Measurements from ENCODE around the gene KLHL26.
"Not testable (repeated sequence)": the region's sequence is repeated elsewhere in the genome, so short reads cannot be mapped to it uniquely, and the experiment has no call there.

KLHL26 gene

GRCh38 chr19:18663940-18664530 lies 27.2 kb downstream of the KLHL26 start:
- no peak for DNase-seq (ENCODE audit: low read depth)

GRCh38 chr19:18665771-18666202 lies 29.0 kb downstream of the KLHL26 start:
- DNase-seq (ENCODE audit: low read depth): no peak

- DNase-seq (ENCODE audit: low read depth): no peak
Observed at GRCh38 chr19:18666317-18666716, 29.5 kb downstream of the KLHL26 start.

GRCh38 chr19:18666784-18667183 lies 30.0 kb downstream of the KLHL26 start:
- DNase-seq (ENCODE audit: low read depth): no peak

- no peak for DNase-seq (ENCODE audit: low read depth)
Observed at GRCh38 chr19:18667531-18668251, 30.9 kb downstream of the KLHL26 start.

GRCh38 chr19:18668252-18668631 lies 31.4 kb downstream of the KLHL26 start:
- no peak for DNase-seq (ENCODE audit: low read depth)

- no peak for DNase-seq (ENCODE audit: low read depth)
Observed at GRCh38 chr19:18668744-18669523, 32.1 kb downstream of the KLHL26 start.

GRCh38 chr19:18669524-18669817 lies 32.6 kb downstream of the KLHL26 start:
- DNase-seq (ENCODE audit: low read depth): no peak

- DNase-seq (ENCODE audit: low read depth): no peak
Observed at GRCh38 chr19:18669883-18670282, 33.1 kb downstream of the KLHL26 start.

GRCh38 chr19:18670312-18670711 lies 33.5 kb downstream of the KLHL26 start:
- DNase-seq (ENCODE audit: low read depth): no peak

GRCh38 chr19:18671303-18672043 lies 34.6 kb downstream of the KLHL26 start:
- DNase-seq (ENCODE audit: low read depth): no peak

- no peak for DNase-seq (ENCODE audit: low read depth)
Observed at GRCh38 chr19:18672044-18672451, 35.2 kb downstream of the KLHL26 start.

- DNase-seq (ENCODE audit: low read depth): peak; percentile 35
Observed at GRCh38 chr19:18672606-18673337, 35.9 kb downstream of the KLHL26 start.

- DNase-seq (ENCODE audit: low read depth): no peak
Observed at GRCh38 chr19:18674616-18675015, 37.8 kb downstream of the KLHL26 start.

GRCh38 chr19:18675779-18676178 lies 39.0 kb downstream of the KLHL26 start:
- DNase-seq (ENCODE audit: low read depth): peak; percentile 17

GRCh38 chr19:18676692-18677091 lies 39.9 kb downstream of the KLHL26 start:
- DNase-seq (ENCODE audit: low read depth): no peak

GRCh38 chr19:18677156-18677555 lies 40.3 kb downstream of the KLHL26 start:
- peak; percentile 14 for DNase-seq (ENCODE audit: low read depth)

- not testable (repeated sequence) for DNase-seq (ENCODE audit: low read depth)
Observed at GRCh38 chr19:18680148-18680547, 43.3 kb downstream of the KLHL26 start.

GRCh38 chr19:18682807-18683108 lies 45.9 kb downstream of the KLHL26 start:
- no peak for DNase-seq (ENCODE audit: low read depth)

- peak; percentile 67 for DNase-seq (ENCODE audit: low read depth)
Observed at GRCh38 chr19:18683109-18683957, 46.5 kb downstream of the KLHL26 start, which contains the start of gene CRTC1. TSS of gene CRTC1 (plus strand) at chr19:18683680. CDS start at chr19:18683703, 23 bp downstream.
